PFSK-1 (cell line): ENCODE data around the gene LRRC59.

Experiments
- POLR2AphosphoS5 ChIP-seq: IDR thresholded peaks from 2 replicates; pipeline ENCODE4 v1.6.1; 2012; ENCODE audit warnings: low read depth, mild to moderate bottlenecking, control low read depth, low read length, moderate library complexity
- TF ChIP-seq, protein P1 (sequence below), 2 experiments: IDR thresholded peaks; 2 replicates each; pipeline versions ENCODE4 v1.6.1 to v1.8.0; 2011 to 2012; ENCODE audit warnings: low read depth in 2 of 2, low read length in 2 of 2, control low read depth in 1 of 2, inconsistent platforms in 1 of 2, mild to moderate bottlenecking in 1 of 2, moderate library complexity in 1 of 2; ENCODE audit not compliant: insufficient read depth in 1 of 2

DNA sequence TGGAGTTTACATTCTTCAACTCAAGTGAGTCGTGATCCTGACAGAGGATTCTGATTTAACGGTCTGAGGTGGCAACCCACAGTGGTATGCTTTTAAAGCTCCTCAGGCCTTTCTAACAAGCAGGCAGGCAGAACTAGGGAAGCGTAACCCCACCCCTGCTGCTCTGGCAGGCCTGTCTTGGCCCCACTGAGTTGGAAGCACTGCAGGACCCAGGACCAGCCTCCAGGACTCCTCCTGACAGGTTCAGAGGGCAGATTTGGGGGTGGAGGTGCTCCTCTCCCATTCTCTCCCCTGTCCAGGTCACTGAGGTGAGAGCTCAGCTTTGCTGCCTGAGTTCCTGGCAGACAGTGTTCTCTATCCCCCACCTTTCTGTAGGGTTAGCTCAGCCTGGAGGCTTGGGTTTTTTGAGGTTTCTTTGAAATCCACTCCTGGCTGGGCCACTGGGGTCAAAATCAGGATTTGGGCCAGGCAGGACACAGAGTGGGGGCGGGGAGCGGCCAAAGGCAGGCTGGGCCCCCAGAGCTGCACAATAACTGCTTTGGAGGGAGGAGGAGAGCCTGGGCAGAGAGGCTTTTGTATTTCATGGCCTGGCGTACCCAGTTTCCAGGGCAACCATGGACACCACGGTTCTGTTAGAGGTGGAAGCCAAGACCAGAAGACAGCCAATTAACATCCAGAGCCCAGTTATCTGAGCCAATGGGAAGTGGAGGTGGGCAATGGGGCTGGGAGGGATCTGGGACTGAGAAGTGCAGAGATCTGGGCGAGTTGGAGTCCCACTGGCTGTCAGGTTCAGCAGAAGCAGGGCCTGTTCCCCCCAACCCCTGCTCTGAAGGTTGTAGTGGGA lies 33.9 kb downstream of the LRRC59 start:
- no peak for TF ChIP-seq POLR2AphosphoS5
- TF ChIP-seq, protein P1, sequence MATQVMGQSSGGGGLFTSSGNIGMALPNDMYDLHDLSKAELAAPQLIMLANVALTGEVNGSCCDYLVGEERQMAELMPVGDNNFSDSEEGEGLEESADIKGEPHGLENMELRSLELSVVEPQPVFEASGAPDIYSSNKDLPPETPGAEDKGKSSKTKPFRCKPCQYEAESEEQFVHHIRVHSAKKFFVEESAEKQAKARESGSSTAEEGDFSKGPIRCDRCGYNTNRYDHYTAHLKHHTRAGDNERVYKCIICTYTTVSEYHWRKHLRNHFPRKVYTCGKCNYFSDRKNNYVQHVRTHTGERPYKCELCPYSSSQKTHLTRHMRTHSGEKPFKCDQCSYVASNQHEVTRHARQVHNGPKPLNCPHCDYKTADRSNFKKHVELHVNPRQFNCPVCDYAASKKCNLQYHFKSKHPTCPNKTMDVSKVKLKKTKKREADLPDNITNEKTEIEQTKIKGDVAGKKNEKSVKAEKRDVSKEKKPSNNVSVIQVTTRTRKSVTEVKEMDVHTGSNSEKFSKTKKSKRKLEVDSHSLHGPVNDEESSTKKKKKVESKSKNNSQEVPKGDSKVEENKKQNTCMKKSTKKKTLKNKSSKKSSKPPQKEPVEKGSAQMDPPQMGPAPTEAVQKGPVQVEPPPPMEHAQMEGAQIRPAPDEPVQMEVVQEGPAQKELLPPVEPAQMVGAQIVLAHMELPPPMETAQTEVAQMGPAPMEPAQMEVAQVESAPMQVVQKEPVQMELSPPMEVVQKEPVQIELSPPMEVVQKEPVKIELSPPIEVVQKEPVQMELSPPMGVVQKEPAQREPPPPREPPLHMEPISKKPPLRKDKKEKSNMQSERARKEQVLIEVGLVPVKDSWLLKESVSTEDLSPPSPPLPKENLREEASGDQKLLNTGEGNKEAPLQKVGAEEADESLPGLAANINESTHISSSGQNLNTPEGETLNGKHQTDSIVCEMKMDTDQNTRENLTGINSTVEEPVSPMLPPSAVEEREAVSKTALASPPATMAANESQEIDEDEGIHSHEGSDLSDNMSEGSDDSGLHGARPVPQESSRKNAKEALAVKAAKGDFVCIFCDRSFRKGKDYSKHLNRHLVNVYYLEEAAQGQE (IDR thresholded peaks at IDR 0.05; ENCODE audit: insufficient read depth in 1 of 2, low read depth in 2 of 2, low read length in 2 of 2) = no peak
